ENCODE data around the gene RTN4RL1.

DNA sequence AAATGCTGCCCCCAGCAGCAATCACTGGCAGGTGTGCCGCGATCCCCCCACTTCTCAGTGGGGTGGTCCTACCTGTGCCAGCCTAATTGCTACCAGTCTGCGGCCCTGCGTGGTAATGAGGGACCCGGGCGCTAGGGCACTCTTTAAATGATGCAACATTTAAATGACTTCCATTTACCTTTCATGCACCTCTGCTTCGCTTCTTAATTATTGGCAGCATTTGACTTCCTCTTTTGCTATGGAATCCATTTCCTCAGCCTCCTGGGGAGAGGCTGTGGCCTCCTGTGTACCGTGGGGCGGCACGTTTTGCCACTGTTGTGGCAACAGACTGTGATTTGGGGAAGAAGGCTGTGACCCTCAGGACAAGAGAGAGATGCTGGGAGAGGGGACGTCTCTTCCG is 109.2 kb downstream of the RTN4RL1 start:
- TF ChIP-seq CTCF (IDR thresholded peaks at IDR 0.05) (no peak), POLR2A (IDR thresholded peaks at IDR 0.05) (no peak)
